GM20000 (cell line): ENCODE measurements around the gene DHRS3.

Experiments used
- DNase-seq: peaks from one replicate; pipeline ENCODE4 v3.0.0; 2012; ENCODE audit warnings: low spot score
- CTCF ChIP-seq: IDR thresholded peaks from 2 replicates; pipeline ENCODE4 v1.5.1; 2012; ENCODE audit warnings: mild to moderate bottlenecking, control low read depth; ENCODE audit errors: extremely low read depth, missing control alignments

DHRS3 gene

GRCh38 chr1:12644237-12644636 lies 26.2 kb upstream of the DHRS3 start:
- DNase-seq = no peak
- TF ChIP-seq CTCF = no peak

- DNase-seq = no peak
- TF ChIP-seq CTCF = no peak
Observed at GRCh38 chr1:12643785-12644184, 25.8 kb upstream of the DHRS3 start, which contains the start of gene AADACL4. Gene AADACL4 (plus strand): TSS chr1:12644085. CDS start chr1:12644547, 462 bp downstream.

GRCh38 chr1:12643079-12643478 lies 25.1 kb upstream of the DHRS3 start:
- no peak for DNase-seq
- no peak for TF ChIP-seq CTCF

- TF ChIP-seq CTCF = no peak
Observed at GRCh38 chr1:12640958-12641272, 22.9 kb upstream of the DHRS3 start.

GRCh38 chr1:12640237-12640957 lies 22.4 kb upstream of the DHRS3 start:
- TF ChIP-seq CTCF = no peak
- no peak for DNase-seq

More at GRCh38 chr1:12640958-12641272, 22.9 kb upstream of the DHRS3 start:
- no peak for DNase-seq

- no peak for DNase-seq
- TF ChIP-seq CTCF = no peak
Observed at GRCh38 chr1:12637693-12638092, 19.7 kb upstream of the DHRS3 start.

GRCh38 chr1:12636098-12636950 lies 18.3 kb upstream of the DHRS3 start:
- TF ChIP-seq CTCF = no peak
- no peak for DNase-seq
